Measurements from ENCODE around the gene TTLL13. TPM values are rescaled to one million over a fixed set of nuclear protein-coding genes. Genes with fewer than 3 reads are reported as not detected.
"Not testable (repeated sequence)": the region's sequence is repeated elsewhere in the genome, so short reads cannot be mapped to it uniquely, and the experiment has no call there.

TTLL13 gene
- total RNA-seq, 1 experiment from 2014 or later, result not detected

DNA sequence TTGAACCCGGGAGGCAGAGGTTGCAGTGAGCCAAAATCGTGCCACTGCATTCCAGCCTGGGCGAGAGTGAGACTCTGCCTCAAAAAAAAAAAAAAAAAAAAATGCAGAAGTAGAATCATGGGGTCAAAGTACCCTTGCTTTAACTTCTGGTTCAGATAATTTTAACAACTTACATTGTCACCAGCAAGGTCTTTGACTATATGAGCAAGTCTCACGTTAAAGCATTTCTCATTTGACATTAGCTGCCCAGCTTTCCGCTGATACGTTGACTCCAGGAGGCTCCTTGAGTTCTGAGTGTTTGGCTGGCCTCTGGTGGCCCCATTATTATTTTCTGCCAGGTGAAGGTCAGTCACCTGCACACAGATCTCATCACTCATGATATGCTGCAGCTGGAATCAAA, 32.3 kb downstream of the TTLL13 start:
- DNase-seq (ENCODE audit: low read depth), result not testable (repeated sequence)

DNA sequence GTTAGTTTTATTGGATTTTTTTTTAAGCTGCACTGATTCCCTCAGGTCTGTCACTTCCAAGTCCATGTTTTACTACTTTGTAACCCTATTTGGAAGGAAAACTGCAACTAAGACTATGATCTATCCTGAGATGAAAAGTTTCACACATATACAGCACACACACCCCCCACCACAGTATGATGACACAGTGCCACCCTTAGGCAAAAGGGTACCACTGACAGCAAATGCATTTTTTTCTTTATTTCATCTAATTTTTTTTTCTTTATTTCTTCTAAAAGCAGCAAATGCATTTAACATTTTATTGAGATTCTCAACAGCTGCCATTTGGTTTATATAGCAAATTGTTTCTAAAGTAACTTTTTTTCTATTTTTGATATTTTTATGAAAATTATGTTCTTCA, 37.3 kb downstream of the TTLL13 start:
- peak; percentile 56 for DNase-seq (ENCODE audit: low read depth)

DNA sequence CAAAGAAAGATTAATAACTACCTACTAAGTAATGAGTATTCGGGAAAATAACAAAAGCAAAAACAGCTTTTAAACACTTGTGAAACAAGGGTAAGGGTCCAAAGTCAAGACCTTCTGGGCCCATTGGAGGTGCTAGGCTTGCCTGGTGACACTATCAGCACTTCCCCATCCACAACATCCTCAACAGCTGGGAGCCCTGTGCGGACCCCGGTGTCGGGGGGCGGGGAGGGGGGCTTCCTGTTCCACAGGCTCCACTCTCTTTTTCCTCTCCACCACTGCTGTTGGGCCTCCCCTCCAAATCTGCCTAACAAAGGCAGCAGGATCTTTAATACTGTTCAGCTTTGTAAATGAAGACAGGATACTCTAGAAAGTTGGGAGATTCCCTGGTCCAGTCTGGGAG, 37.7 kb downstream of the TTLL13 start:
- DNase-seq (ENCODE audit: low read depth), result no peak

DNA sequence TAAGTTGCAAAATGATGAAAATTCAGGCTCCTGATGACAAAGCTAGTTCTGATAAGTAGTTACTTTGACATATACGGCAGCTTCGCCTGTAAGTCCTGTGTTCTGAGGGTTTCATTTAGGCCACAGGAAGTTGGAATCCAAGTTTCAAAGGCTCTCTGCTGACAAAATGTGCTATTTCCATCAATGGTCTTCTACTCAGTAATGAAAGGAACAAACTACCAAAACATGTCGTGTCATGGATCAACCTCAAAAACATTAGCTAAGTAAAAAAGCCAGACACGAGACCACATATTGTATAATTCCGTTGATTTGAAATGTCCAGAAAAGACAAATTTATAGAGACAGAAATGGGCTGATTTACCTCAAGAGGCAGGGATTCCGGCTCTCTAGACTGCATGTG, 38.6 kb downstream of the TTLL13 start:
- DNase-seq (ENCODE audit: low read depth), result no peak

DNA sequence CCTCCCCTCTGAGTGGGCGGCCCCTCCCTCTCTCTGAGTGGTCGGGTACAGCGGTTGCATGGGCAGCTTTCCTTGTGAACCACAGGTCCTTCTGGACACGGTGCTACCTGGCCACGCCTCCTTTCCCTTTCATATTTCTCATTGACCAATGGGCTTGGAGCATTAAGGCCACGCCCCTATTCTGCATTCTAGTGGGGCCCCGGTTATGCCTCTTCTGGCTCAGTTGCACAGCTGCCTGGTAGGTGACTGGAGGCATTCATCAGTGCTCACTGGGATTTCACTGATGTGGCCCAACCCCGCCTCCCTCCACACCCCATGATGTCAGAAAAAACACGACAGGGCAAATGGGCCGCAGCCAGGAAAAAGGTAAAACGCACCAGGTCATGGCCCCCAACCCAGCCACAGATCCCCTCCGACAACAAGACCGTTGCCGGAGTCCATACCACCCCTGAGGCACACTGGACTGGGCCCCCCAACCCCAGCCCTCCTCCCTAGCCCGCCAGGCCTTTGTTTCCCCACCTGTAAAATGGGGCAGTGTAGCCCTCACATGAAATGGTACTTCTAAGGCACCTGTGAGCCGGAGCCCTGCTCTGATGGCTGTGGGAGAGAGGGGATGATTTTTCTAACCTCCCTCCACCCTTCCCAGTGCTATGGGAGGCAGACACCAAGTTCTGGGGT, 42.5 kb downstream of the TTLL13 start:
- peak; percentile 26 for DNase-seq (ENCODE audit: low read depth)

DNA sequence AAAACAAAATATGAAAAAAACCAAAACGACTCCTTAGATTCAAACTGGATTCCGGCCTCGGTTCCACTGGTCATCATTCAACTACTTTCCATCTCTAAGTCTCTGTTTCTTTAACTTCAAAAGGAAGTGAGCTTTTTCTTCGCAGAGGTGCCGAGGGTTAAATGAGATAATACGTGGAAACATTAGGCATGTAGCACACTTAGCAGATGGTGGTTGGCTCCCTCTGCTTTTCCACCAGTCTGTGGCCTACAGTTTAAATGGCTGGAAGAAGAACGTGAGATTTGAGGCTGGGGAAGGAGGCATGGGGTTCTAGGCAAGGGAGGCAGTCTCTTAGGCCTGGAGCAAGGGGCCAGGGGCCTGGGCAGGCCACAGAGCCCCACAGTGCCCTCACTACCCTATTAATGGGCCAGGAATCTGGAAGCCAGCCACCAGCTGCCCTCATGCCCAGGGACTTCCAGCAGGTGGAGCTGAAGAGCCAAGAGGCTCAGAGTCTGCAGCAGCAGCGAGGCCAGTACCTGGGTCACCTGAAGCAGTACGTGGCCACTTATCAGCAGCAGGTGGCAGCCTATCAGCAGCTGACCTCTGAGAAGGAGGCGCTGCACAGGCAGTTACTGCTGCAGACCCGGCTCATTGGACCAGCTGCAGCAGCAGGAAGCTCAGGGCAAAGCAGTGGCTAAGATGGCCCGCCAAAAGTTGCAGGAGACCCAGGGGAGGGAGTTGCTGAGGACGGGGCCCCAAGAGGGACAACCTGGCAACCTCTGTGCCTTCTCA, 43.9 kb downstream of the TTLL13 start:
- DNase-seq (ENCODE audit: low read depth), result peak; percentile 48

DNA sequence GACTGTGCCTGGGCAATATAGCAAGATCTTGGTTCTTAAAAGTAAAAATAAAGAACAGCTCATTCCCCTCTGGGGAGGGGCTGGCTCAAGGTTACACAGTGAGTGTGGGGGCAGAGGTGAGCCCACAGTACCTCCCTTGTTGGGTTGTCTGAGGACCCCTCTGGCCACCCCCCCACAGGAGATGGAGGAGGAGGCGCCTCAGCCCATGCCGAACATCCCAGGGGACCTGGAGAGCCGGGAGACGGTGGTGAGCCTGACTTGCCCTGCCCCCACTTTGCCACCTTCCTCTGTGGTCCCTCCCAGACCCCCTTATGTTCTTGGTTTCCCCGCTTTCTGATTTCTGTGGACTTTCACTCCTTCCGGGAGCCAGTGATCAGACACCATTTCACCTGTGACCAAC, 44.8 kb downstream of the TTLL13 start:
- no peak for DNase-seq (ENCODE audit: low read depth)

DNA sequence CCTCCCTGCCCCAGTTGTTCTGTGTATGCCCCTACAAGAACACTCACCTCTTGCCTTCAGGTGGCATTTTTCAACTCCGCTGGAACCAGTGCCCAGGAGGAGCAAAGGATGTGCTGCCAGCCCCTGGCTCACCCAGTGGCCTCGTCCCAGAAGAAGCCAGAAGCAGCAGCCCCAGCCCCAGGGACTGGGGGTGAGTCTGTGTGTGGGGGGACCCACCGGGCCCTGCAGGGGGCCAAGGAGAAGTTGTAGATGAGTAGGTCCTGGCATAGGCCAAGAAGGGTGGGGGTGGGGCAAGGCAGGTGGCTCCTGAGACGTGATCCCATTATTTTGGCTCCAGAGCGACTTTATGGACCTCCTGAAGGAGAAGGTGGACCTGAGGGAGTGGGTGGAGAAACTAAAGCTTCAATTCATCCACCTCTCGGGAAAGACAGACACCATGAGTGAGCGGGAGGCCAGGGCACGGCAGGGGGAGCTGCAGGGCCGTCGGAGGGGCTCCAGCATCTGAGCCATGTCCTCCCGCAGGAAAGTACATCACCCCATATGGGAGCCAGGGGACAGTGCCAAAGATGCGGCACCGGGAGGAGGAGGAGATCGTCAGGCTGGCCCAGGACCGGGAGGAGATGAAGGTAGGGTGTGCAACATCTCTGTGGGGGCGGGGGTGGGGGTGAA, 45.4 kb downstream of the TTLL13 start:
- DNase-seq (ENCODE audit: low read depth), result peak; percentile 9

DNA sequence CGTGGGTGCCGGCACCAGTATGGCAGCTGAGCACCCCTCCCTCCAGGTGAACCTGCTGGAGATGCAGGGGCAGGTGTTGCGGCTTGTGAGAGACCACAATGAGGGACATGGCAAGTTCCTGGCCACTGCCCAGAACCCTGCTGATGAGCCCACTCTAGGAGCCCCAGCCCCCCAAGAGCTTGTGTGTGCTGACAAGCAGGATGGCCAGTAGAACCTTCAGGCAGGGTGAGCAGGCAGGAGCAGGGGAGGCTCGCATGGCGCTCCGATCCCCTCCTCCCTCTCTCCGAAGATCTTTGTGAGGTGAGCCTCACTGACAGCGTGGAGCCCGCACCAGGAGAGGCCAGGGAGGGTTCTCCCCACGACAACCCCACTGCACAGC, 45.9 kb downstream of the TTLL13 start:
- DNase-seq (ENCODE audit: low read depth), result no peak

DNA sequence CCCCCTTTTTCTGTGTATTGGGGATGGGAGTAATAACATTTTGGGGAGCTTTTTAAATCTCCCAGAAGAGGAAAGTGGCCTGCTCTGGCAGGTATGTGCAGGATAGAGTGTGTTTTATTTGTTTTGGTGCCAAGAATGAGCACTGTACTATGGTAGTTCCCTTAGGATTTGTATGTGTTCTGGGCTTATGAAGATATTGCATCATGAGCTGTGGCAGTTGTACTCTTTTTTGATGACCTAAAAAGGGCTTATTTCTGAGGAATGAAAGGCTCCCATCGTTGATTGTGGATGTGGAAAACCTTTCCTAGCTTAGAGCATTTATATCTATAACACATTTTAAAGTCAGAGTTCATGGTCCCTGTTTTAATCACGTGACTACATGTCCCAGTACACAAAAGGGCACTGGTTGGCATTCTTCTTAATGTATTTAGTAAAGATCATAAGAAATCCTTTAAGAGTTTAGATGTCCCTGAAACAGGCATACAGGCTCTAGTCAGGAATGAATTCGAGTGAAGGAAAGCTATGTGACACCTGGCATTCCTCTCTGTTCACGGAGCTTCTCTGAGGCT, 47.0 kb downstream of the TTLL13 start:
- not testable (repeated sequence) for DNase-seq (ENCODE audit: low read depth)

DNA sequence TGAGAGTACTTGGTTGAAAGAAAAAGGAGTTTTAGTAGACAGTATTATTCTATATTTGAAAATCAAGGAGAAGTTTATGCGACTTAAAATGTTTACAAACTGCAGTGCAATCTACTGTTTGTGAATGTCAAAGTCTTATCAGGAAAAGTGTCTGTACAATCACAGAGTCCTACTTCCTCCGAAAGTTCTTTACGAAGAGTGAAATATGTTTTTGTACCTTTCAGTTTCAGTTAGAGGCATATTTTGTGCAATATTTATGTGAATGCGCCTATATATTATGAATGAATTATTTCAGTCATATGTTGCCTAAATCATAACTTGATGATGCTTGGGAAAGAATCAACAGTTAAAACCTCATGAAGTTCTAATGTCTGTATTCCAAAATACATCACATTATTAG, 47.7 kb downstream of the TTLL13 start:
- DNase-seq (ENCODE audit: low read depth), result no peak

DNA sequence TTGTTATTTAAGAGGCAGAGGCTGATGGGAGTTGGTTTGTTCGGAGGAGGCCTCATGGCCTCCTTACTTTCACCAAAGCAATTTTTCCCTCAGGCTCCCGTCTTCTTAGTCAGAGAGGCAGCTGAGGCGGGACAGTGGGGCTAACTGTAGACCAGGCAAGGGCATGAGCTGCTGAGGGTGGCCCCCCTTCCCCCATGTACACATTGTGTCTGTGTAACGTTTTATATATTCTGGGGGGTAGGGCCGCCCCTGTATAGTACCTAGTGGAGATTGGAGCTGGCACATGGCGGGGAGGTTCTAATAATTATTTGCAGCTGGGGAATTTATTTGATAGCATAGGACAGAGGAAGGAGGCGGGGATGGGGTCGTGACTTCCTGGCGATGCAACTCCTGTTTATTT, 51.2 kb downstream of the TTLL13 start:
- no peak for DNase-seq (ENCODE audit: low read depth)

DNA sequence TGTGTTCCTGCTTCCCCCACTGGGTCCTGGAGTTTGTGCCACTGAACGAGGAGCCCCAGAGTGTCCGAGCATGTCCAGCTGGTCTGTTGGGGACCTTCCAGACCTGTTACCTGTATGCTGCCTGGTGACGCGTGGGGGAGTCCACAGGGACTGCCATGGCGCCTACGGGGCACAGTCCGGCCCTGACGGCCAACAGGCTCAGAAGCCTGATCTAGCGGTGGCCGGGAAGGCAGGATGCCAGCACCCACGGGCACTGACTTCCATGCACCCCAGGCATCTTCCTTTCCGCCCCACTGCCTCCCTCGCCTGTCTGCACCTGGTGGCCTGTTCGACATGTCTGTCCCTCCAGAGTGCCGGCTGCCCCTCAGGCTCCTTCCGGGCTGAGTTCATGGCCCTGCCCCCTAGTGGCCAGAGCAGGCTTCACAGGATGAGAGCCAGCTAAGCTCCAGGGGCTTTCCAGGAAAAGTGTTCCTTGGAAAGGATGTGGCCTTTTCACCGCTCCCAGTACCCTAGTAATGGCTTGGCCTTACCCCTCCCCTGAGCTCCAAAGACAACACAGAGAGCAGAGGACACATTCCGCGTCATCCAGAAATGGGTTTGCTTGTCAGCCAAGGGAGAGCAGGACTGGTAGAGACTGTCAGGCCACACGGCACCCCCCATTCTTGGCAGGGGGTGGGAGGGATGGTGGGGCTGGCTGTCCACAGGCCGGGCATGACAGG, 51.8 kb downstream of the TTLL13 start:
- peak; percentile 85 for DNase-seq (ENCODE audit: low read depth)

DNA sequence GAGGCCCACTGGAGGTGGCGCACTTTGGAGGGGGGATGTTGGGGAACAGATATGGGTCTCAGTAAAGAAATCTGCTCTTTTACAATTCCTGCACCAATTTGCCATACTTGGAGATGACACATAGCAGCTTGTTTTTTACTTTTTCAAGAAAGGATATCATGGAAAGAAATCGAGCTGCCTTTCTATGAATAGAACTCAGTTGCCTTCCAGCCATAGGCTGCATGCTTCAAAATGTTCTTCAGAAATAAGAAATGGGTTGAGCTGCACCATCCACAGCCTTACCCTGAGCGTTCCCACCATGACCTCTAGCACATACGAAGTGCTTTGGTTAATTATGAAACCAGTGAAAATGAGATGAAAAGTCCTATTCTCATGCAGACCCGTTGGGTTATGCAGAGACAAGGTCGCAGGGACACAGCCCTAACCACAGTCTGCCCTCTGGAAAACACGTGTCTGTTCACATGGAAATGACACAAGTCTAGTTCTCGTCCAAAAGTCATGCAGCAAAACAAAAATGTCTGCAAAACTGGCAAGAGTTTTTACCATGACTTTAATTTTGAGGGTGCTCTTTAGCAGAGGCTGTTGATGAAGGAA, 52.4 kb downstream of the TTLL13 start:
- DNase-seq (ENCODE audit: low read depth), result peak; percentile 19

DNA sequence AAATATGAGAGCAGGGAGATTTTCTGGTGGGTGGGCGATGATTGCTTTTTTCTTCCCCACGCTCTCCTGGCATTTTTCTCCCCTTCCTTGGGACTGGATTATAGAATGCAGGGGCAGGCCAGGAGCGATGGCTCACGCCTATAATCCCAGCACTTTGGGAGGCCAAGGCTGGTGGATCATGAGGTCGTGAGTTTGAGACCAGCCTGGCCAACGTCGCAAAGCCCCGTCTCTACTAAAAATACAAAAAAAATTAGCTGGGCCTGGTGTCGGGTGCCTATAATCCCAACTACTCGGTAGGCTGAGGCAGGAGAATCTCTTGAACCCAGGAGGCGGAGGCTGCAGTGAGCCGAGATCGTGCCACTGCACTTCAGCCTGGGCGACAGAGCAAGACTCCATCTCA, 56.0 kb downstream of the TTLL13 start:
- not testable (repeated sequence) for DNase-seq (ENCODE audit: low read depth)

DNA sequence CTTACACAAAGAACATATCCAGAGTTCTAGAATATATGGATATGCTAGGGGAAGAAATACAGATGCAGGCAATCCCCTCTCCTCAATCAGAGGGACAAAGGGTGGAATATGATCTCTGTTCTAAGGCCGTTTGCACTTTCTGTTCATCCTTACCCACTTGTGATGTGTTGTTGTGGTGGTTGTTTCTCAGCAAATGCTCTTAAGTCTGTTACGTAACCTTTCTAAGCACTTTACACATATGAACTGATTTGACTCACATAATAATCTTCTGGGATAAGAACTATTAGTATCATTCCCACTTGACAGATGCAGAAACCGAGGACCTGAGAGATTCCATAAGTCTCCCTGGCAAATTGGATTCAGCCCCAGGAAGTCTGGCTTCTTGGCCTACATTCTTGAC, 56.6 kb downstream of the TTLL13 start:
- no peak for DNase-seq (ENCODE audit: low read depth)

DNA sequence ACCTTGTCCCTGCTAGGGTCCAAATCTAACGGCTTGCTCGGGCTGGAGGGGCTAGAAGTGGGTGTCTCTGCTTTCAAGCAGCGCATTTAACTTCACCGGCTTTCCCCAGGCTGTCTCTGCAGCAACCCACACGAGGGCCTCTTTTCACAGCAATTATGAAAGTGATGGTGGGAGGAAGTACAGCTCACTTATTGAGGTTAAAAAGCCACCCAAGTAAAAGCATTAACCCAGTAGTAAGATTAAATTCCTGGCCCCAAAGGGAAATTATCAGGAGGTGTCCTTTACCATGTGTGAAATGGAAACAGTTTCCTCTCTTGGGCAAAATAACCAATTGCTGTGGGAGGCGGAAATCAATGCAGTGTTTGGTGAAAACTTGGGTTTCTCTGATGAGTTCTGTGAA, 57.2 kb downstream of the TTLL13 start:
- DNase-seq (ENCODE audit: low read depth), result no peak

DNA sequence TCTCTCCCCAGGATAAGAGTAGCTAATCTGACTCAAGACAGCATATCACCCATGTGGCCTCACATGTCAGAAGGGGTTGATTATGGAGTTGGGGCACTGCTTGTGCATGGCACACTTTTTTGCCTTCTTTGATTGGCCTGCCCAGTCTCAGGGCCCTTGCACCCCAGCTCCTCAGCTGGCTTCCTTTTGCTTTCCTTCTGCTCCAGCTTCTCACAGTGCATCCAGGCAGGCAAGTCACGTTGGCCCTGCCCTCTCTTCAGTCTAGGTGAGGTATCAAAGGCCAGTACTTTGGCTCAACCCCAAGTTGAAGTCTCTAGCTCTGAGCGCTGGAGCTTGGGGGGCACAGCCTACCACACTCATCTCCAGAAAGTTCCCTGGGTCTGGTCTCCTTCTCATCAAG, 58.3 kb downstream of the TTLL13 start:
- no peak for DNase-seq (ENCODE audit: low read depth)

DNA sequence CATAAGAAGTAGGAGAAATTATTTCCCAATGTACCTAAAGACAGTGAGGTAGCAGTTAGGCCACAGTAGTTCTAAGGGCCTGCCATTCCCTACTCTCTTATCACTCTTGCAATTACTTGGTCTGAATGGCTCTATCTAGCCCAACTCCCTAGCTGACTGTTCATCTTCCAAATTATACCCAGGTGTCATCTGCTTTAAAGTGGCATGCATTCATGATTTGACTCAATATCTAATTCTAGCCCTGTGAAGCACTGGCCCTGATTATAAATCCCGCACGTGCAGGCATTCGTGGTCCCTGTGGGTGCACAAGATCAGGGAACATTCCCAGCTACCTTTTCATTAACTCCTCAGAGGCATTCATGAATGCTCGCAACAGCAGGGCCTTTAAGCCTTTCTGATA, 59.7 kb downstream of the TTLL13 start:
- no peak for DNase-seq (ENCODE audit: low read depth)
